ENCODE data around the gene SPATA20.

DNA sequence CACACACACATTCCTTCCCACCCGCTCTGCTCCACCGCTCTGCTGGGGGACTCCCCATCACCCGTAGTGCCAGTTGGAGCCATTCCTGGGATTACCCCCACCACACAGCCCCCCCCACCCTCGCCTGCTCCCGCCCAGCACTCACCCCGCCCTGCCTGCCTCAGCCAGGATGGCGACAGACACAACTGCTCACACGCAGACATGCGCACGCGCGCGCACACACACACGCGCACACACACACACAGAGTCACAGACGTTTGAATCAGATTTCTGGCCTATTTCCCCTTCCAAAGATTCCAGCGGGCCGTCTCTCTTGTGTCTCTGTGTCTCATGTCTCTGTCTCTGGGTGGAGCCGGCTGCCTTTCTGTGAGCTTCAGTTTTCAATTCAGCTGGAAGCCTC lies 17.9 kb downstream of the SPATA20 start:
- no peak for TF ChIP-seq SIN3A (conservative IDR thresholded peaks at IDR 0.05 in 1 of 2, IDR thresholded peaks at IDR 0.05 in 1 of 2; ENCODE audit: low read depth in 1 of 2, low read length in 2 of 2)
- TF ChIP-seq ZNF274 (IDR thresholded peaks at IDR 0.05; ENCODE audit: borderline replicate concordance, extremely low read depth, low read length), result no peak
- TF ChIP-seq, protein P1, sequence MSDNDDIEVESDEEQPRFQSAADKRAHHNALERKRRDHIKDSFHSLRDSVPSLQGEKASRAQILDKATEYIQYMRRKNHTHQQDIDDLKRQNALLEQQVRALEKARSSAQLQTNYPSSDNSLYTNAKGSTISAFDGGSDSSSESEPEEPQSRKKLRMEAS (IDR thresholded peaks at IDR 0.05), result no peak
- no peak for TF ChIP-seq CTCF (IDR thresholded peaks at IDR 0.05; ENCODE audit: control extremely low read depth in 1 of 3, insufficient read depth in 1 of 3, low read depth in 1 of 3, low read length in 3 of 3)
